Mammary epithelial cell (primary cell): ENCODE measurements around the gene CEP120.

Experiments
- CTCF ChIP-seq, 2 donors: IDR thresholded peaks in 1 of 2; conservative IDR thresholded peaks in 1 of 2; 2 replicates each; pipeline ENCODE4 v1.5.1; 2011 to 2012; ENCODE audit warnings: inconsistent platforms in 2 of 2, low read length in 2 of 2, mild to moderate bottlenecking in 2 of 2, control low read depth in 1 of 2, low read depth in 1 of 2; ENCODE audit not compliant: insufficient read depth in 1 of 2; ENCODE audit errors: extremely low read depth in 1 of 2
- EZH2 ChIP-seq: IDR thresholded peaks from 2 replicates; pipeline ENCODE4 v1.6.1; 2012; ENCODE audit warnings: low read length, inconsistent platforms, borderline replicate concordance

- TF ChIP-seq CTCF (conservative IDR thresholded peaks at IDR 0.05 in 1 of 2, IDR thresholded peaks at IDR 0.05 in 1 of 2; ENCODE audit: extremely low read depth in 1 of 2, insufficient read depth in 1 of 2, low read depth in 1 of 2, low read length in 2 of 2) (no peak), EZH2 (no peak)
These were observed 15.7 kb upstream of the CEP120 start for GRCh38 chr5:123438902-123439301.
